Nasal cavity respiratory epithelium epithelial cell of viscerocranial mucosa (primary cell): Measurements from ENCODE around the gene FBXL2. TPM values are rescaled to one million over a fixed set of nuclear protein-coding genes. Genes with fewer than 3 reads are reported as not detected.

ENCODE experiments used
- total RNA-seq: library from RNA; depleted of rRNA; stranded (reverse); fragments of >200 nt; gene quantifications from 2 replicates; pipeline ENCODE4 v1.2.3, GENCODE V29; 2014

Gene FBXL2
- total RNA-seq, result 7.2 and 20.6 TPM in 2 replicates

GRCh38 chr3:33277193-33277882 is at the start of gene FBXL2:
FBXL2 (plus strand) TSS chr3:33277442; CDS start chr3:33277513, 71 bp downstream.

Other genes with a start within 250 kb of the FBXL2 start
- 57.8 and 130 TPM in 2 replicates for gene GLB1, start 180.3 kb upstream of the FBXL2 start, total RNA-seq
- 5.8 and 13.0 TPM in 2 replicates for gene TMPPE, start 180.3 kb upstream of the FBXL2 start, total RNA-seq
- 114 and 217 TPM in 2 replicates for gene CRTAP, start 163.4 kb upstream of the FBXL2 start, total RNA-seq
- 0.28 TPM in 1 of 2 replicates, not detected in the other for gene SUSD5, start 58.6 kb upstream of the FBXL2 start, total RNA-seq
- 52.3 and 76.6 TPM in 2 replicates for gene UBP1, start 163.0 kb downstream of the FBXL2 start, total RNA-seq